ENCODE data around the gene FUT6.

DNA sequence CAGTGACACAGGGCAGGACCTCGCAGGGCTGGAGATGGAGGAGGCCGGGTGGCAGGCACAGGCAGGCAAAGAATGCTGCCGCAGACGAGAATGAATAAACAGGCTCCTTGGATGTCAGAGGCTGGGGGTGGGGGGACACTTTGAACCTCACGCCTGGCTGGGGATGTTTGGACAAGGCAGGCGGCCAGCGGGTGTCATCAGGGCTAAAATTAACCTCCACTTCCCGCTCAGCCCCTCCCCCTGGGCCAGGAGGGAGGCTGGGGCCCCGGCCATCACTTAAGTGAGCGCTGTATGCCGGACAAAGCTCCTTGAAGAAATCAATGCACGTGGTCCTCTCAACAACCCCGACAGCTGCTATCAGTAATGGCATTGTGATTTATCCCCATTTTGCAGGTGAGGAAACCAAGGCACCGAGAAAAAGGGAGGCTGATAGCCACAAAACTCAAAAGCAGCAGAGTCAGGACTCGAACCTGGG, 41.1 kb upstream of the FUT6 start:
- TF ChIP-seq, protein P1, sequence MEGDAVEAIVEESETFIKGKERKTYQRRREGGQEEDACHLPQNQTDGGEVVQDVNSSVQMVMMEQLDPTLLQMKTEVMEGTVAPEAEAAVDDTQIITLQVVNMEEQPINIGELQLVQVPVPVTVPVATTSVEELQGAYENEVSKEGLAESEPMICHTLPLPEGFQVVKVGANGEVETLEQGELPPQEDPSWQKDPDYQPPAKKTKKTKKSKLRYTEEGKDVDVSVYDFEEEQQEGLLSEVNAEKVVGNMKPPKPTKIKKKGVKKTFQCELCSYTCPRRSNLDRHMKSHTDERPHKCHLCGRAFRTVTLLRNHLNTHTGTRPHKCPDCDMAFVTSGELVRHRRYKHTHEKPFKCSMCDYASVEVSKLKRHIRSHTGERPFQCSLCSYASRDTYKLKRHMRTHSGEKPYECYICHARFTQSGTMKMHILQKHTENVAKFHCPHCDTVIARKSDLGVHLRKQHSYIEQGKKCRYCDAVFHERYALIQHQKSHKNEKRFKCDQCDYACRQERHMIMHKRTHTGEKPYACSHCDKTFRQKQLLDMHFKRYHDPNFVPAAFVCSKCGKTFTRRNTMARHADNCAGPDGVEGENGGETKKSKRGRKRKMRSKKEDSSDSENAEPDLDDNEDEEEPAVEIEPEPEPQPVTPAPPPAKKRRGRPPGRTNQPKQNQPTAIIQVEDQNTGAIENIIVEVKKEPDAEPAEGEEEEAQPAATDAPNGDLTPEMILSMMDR (IDR thresholded peaks at IDR 0.05 in 4 of 5, conservative IDR thresholded peaks at IDR 0.05 in 1 of 5) = no peak
- TF ChIP-seq POLR2A (IDR thresholded peaks at IDR 0.05) = no peak
